HepG2 (cell line): Measurements from ENCODE around the gene UBE2S. TPM values are rescaled to one million over a fixed set of nuclear protein-coding genes. Genes with fewer than 3 reads are reported as not detected.

Experiments
- ADNP ChIP-seq: sonication (generic); formaldehyde crosslinking; IDR thresholded peaks from 2 replicates; pipeline ENCODE4 v1.4.0; 2020; ENCODE audit warnings: missing genetic modification reagents
- BCL6 ChIP-seq: IDR thresholded peaks from 2 replicates; pipeline ENCODE4 v1.6.1; 2016; ENCODE audit warnings: missing genetic modification reagents, missing compliant biosample characterization
- CCAR2 ChIP-seq: fragments of 200-400 bp; formaldehyde crosslinking; optimal IDR thresholded peaks from 2 replicates; pipeline ENCODE3; 2018; ENCODE audit warnings: low read depth, mild to moderate bottlenecking, low read length, moderate library complexity
- EZH2 ChIP-seq: conservative IDR thresholded peaks from 2 replicates; pipeline ENCODE4 v1.6.1; 2012; ENCODE audit warnings: mild to moderate bottlenecking, low read depth, low read length, moderate library complexity
- GTF2F1 ChIP-seq: fragments of 150-350 bp; IDR thresholded peaks from 2 replicates; pipeline ENCODE4 v1.6.1; 2014; ENCODE audit warnings: low read length
- MED1 ChIP-seq: sonication (generic); formaldehyde crosslinking; IDR thresholded peaks from 2 replicates; pipeline ENCODE4 v1.4.0; 2020; ENCODE audit warnings: missing genetic modification reagents
- MZF1 ChIP-seq: sonication (generic); formaldehyde crosslinking; IDR thresholded peaks from 2 replicates; pipeline ENCODE4 v1.8.1; 2023; ENCODE audit warnings: mild to moderate bottlenecking, missing genetic modification reagents, borderline replicate concordance
- NRL ChIP-seq: sonication (generic); formaldehyde crosslinking; IDR thresholded peaks from 2 replicates; pipeline ENCODE4 v1.5.0; 2020; ENCODE audit warnings: missing genetic modification reagents, mild to moderate bottlenecking, moderate library complexity, borderline replicate concordance
- PLRG1 ChIP-seq: fragments of 450-650 bp; conservative IDR thresholded peaks from 2 replicates; pipeline ENCODE4 v1.6.1; 2016
- RORA ChIP-seq: sonication (generic); formaldehyde crosslinking; IDR thresholded peaks from 2 replicates; pipeline ENCODE4 v1.5.0; 2020; ENCODE audit warnings: mild to moderate bottlenecking, missing genetic modification reagents, moderate library complexity
- SMAD1 ChIP-seq: sonication (generic); formaldehyde crosslinking; IDR thresholded peaks from 2 replicates; pipeline ENCODE4 v1.4.0; 2020; ENCODE audit warnings: missing genetic modification reagents, low read depth, mild to moderate bottlenecking, borderline replicate concordance
- SMYD3 ChIP-seq: sonication (generic); formaldehyde crosslinking; IDR thresholded peaks from 2 replicates; pipeline ENCODE4 v1.8.1; 2023; ENCODE audit warnings: mild to moderate bottlenecking, missing genetic modification reagents
- SP2 ChIP-seq: sonication (generic); formaldehyde crosslinking; IDR thresholded peaks from 2 replicates; pipeline ENCODE4 v1.5.1; 2020; ENCODE audit warnings: mild to moderate bottlenecking, missing genetic modification reagents
- SP5 ChIP-seq: IDR thresholded peaks from 2 replicates; pipeline ENCODE4 v1.6.1; 2016; ENCODE audit warnings: low read depth, borderline replicate concordance
- SPEN ChIP-seq: sonication (generic); formaldehyde crosslinking; IDR thresholded peaks from 2 replicates; pipeline ENCODE4 v1.5.1; 2020; ENCODE audit warnings: low read depth, mild to moderate bottlenecking, missing genetic modification reagents
- TARDBP ChIP-seq: sonication (generic); formaldehyde crosslinking; IDR thresholded peaks from 2 replicates; pipeline ENCODE4 v1.8.0; 2022; ENCODE audit warnings: mild to moderate bottlenecking, missing genetic modification reagents
- XRCC5 ChIP-seq: fragments of 200-400 bp; formaldehyde crosslinking; optimal IDR thresholded peaks from 2 replicates; pipeline ENCODE3; 2017; ENCODE audit warnings: mild to moderate bottlenecking, low read length
- ZFAT ChIP-seq: sonication (generic); formaldehyde crosslinking; conservative IDR thresholded peaks from 2 replicates; pipeline ENCODE4 v1.8.1; 2023; ENCODE audit warnings: missing genetic modification reagents, inconsistent platforms
- ZNF572 ChIP-seq: sonication (generic); formaldehyde crosslinking; IDR thresholded peaks from 2 replicates; pipeline ENCODE4 v1.5.1; 2020; ENCODE audit warnings: mild to moderate bottlenecking, missing genetic modification reagents
- ZNF605 ChIP-seq: sonication (generic); formaldehyde crosslinking; IDR thresholded peaks from 2 replicates; pipeline ENCODE4 v1.8.0; 2022; ENCODE audit warnings: mild to moderate bottlenecking, missing genetic modification reagents
- ZNF703 ChIP-seq: sonication (generic); formaldehyde crosslinking; IDR thresholded peaks from 2 replicates; pipeline ENCODE4 v1.5.1; 2020; ENCODE audit warnings: missing genetic modification reagents, mild to moderate bottlenecking, moderate library complexity, borderline replicate concordance
- polyA plus RNA-seq, 8 experiments: library from polyadenylated mRNA; depleted of rRNA in 3 of 8; stranded (reverse) in 7 of 8; unstranded in 1 of 8; fragments of >200 nt; fragmentation: Illumina TruSeq in 4 of 8; extraction: Trizol in 4 of 8; gene quantifications; 2 replicates each; pipeline versions ENCODE4 v1.2.1 to v1.2.3, GENCODE V29; 2011 to 2016; ENCODE audit warnings: low read depth in 4 of 8, missing spikeins in 1 of 8, mixed read lengths in 1 of 8; ENCODE audit not compliant: insufficient read depth in 1 of 8
- total RNA-seq, 5 experiments: library from RNA; depleted of rRNA; stranded (reverse); fragments of >200 nt; fragmentation: Illumina TruSeq; extraction: Trizol; gene quantifications; 2 replicates each; pipeline ENCODE4 v1.2.3, GENCODE V29; 2016; ENCODE audit warnings: low read depth in 1 of 5
- TF ChIP-seq, protein P1 (sequence below): sonication (generic); formaldehyde crosslinking; IDR thresholded peaks from 2 replicates; pipeline ENCODE4 v1.4.0; 2020; ENCODE audit warnings: missing genetic modification reagents, borderline replicate concordance
- TF ChIP-seq, protein P2 (sequence below): sonication (generic); formaldehyde crosslinking; IDR thresholded peaks from 2 replicates; pipeline ENCODE4 v1.5.0; 2020; ENCODE audit warnings: missing genetic modification reagents
- TF ChIP-seq, protein P3 (sequence below): sonication (generic); formaldehyde crosslinking; IDR thresholded peaks from 2 replicates; pipeline ENCODE4 v1.4.0; 2020; ENCODE audit warnings: missing genetic modification reagents, mild to moderate bottlenecking, borderline replicate concordance

Gene UBE2S
- total and polyA plus RNA-seq, 2 of the 13 experiments (the other 11 are each of a cell fraction or from before 2014, with no cell fraction given), result 32.2 to 39.3 TPM

DNA sequence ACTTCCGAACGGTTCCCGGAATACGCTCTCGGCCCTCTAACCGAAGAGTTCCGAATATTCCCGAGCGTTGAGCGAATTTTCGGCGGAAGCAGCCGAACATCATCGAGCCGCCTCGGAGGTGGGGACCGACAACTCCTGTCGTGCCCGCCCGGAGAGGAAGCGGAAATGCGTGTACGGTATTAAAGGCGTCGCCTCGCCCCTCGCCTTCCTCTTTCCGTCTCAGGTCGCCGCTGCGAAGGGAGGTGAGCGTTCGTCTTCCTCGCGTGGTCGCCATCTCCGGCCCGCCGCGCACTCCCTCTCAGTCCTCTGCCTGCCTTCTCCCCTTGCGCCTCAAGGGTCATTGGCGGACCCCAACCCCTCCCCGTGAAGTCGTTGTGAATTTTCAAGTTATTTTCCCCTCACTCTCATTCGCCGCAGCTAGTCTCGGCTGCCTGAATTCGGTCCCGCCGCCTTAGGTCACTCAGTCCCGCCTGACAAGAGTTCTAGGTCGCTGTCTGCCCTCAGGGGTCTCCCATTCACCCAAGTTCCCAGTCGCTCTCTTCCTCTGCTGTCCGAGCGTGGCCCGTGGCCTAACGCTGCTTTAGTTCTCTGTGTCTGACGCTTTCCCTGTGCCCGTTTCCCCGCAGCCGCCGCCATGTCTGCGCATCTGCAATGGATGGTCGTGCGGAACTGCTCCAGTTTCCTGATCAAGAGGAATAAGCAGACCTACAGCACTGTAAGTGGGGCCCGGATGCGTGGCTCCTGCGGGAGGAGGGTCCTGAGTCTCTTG, 21.7 kb downstream of the UBE2S start, which contains the start of gene RPL28 (continued):
- TF ChIP-seq, protein P1, sequence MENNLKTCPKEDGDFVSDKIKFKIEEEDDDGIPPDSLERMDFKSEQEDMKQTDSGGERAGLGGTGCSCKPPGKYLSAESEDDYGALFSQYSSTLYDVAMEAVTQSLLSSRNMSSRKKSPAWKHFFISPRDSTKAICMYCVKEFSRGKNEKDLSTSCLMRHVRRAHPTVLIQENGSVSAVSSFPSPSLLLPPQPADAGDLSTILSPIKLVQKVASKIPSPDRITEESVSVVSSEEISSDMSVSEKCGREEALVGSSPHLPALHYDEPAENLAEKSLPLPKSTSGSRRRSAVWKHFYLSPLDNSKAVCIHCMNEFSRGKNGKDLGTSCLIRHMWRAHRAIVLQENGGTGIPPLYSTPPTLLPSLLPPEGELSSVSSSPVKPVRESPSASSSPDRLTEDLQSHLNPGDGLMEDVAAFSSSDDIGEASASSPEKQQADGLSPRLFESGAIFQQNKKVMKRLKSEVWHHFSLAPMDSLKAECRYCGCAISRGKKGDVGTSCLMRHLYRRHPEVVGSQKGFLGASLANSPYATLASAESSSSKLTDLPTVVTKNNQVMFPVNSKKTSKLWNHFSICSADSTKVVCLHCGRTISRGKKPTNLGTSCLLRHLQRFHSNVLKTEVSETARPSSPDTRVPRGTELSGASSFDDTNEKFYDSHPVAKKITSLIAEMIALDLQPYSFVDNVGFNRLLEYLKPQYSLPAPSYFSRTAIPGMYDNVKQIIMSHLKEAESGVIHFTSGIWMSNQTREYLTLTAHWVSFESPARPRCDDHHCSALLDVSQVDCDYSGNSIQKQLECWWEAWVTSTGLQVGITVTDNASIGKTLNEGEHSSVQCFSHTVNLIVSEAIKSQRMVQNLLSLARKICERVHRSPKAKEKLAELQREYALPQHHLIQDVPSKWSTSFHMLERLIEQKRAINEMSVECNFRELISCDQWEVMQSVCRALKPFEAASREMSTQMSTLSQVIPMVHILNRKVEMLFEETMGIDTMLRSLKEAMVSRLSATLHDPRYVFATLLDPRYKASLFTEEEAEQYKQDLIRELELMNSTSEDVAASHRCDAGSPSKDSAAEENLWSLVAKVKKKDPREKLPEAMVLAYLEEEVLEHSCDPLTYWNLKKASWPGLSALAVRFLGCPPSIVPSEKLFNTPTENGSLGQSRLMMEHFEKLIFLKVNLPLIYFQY (CRISPR knock-in tag), result no peak
- TF ChIP-seq PLRG1, result no peak
- peak; percentile 83; the same call in 1 of the 2 replicates for TF ChIP-seq MED1 (CRISPR knock-in tag)
- 0 out of 2 replicates have a peak, but pooled peaks have one; percentile 74 for TF ChIP-seq NRL (CRISPR knock-in tag)
- TF ChIP-seq RORA, result no peak
- TF ChIP-seq CCAR2, result no peak
- TF ChIP-seq, protein P2, sequence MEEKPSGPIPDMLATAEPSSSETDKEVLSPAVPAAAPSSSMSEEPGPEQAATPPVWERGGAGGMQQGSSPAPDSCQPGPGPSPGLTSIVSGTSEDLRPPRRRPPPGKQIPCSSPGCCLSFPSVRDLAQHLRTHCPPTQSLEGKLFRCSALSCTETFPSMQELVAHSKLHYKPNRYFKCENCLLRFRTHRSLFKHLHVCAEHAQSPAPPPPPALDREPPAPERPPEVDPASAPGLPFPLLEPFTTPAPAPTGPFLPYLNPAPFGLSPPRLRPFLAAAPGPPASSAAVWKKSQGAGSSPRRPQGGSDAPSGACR (CRISPR knock-in tag), result no peak
- peak; percentile 68 for TF ChIP-seq SP2 (CRISPR knock-in tag)
- TF ChIP-seq SP5 (CRISPR knock-in tag), result 0 out of 2 replicates have a peak, but pooled peaks have one; percentile 35
- TF ChIP-seq SPEN (CRISPR knock-in tag), result peak; percentile 92
- no peak for TF ChIP-seq ADNP
- TF ChIP-seq MZF1 (CRISPR knock-in tag), result no peak
- peak; percentile 71; the same call in 1 of the 2 replicates for TF ChIP-seq ZNF605 (CRISPR knock-in tag)
- TF ChIP-seq, protein P3, sequence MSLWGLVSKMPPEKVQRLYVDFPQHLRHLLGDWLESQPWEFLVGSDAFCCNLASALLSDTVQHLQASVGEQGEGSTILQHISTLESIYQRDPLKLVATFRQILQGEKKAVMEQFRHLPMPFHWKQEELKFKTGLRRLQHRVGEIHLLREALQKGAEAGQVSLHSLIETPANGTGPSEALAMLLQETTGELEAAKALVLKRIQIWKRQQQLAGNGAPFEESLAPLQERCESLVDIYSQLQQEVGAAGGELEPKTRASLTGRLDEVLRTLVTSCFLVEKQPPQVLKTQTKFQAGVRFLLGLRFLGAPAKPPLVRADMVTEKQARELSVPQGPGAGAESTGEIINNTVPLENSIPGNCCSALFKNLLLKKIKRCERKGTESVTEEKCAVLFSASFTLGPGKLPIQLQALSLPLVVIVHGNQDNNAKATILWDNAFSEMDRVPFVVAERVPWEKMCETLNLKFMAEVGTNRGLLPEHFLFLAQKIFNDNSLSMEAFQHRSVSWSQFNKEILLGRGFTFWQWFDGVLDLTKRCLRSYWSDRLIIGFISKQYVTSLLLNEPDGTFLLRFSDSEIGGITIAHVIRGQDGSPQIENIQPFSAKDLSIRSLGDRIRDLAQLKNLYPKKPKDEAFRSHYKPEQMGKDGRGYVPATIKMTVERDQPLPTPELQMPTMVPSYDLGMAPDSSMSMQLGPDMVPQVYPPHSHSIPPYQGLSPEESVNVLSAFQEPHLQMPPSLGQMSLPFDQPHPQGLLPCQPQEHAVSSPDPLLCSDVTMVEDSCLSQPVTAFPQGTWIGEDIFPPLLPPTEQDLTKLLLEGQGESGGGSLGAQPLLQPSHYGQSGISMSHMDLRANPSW (CRISPR knock-in tag), result 0 out of 2 replicates have a peak, but pooled peaks have one; percentile 46
- peak; percentile 37; the same call in 1 of the 2 replicates for TF ChIP-seq TARDBP (CRISPR knock-in tag)
- TF ChIP-seq SMAD1 (CRISPR knock-in tag), result no peak
- no peak; the same call in 1 of the 2 replicates for TF ChIP-seq ZNF572 (CRISPR knock-in tag)
- no peak for TF ChIP-seq SMYD3
- TF ChIP-seq GTF2F1, result peak; percentile 72; the same call in 1 of the 2 replicates
- TF ChIP-seq ZNF703 (CRISPR knock-in tag), result no peak
- no peak for TF ChIP-seq ZFAT (CRISPR knock-in tag)
- TF ChIP-seq BCL6 (CRISPR knock-in tag), result peak; percentile 59
- no peak for TF ChIP-seq EZH2
- TF ChIP-seq XRCC5, result no peak
